Right lobe of liver (tissue), 6 donors: ENCODE results near the gene RGS3. TPM values are rescaled to one million over a fixed set of nuclear protein-coding genes. Genes with fewer than 3 reads are reported as not detected.
A peak's percentile ranks its signal among the peaks of the same experiment; 100 is the strongest.

Experiments
- ATAC-seq, 4 donors: fragments of 200-7000 bp; cut with Tn5 transposase; one replicate each; pipeline ENCODE4 v1.9.1; 2020; ENCODE audit warnings: mild to moderate bottlenecking in 4 of 4, moderate library complexity in 4 of 4
- DNase-seq, 3 donors: peaks; one replicate each; pipeline ENCODE4 v3.0.0-alpha.2; 2020
- H3K27ac ChIP-seq, 3 donors: fragments of 200-600 bp; one replicate each; pipeline ENCODE4 v1.8.0; 2022
- H3K27me3 ChIP-seq, 2 donors: fragments of 200-600 bp; one replicate each; pipeline ENCODE4 v1.8.0; 2022
- H3K36me3 ChIP-seq, 4 donors: fragments of 200-600 bp; sonication (generic) in 1 of 4; one replicate each; pipeline versions ENCODE4 v1.5.1 to v1.8.0; 2017 to 2022; ENCODE audit warnings: control low read depth in 1 of 4
- H3K4me1 ChIP-seq, 4 donors: fragments of 200-600 bp; sonication (generic) in 1 of 4; one replicate each; pipeline versions ENCODE4 v1.5.1 to v1.8.0; 2017 to 2022; ENCODE audit warnings: control low read depth in 1 of 4
- H3K4me3 ChIP-seq, 3 donors: fragments of 200-600 bp; one replicate each; pipeline ENCODE4 v1.8.0; 2022
- H3K9me3 ChIP-seq, 4 donors: fragments of 200-600 bp; sonication (generic) in 1 of 4; one replicate each; pipeline versions ENCODE4 v1.5.1 to v1.8.0; 2017 to 2022; ENCODE audit warnings: control low read depth in 1 of 4
- POLR2A ChIP-seq: fragments of 450-650 bp; IDR thresholded peaks from one replicate; pipeline ENCODE4 v1.6.1; 2017; ENCODE audit warnings: antibody characterized with exemption, mild to moderate bottlenecking
- whole genome bisulfite sequencing: methylation state at CpG from one replicate; pipeline ENCODE4 v1.1.6; 2018; ENCODE audit warnings: low coverage, low lambda C conversion rate; ENCODE audit not compliant: insufficient coverage; ENCODE audit errors: missing lambda C conversion rate; 5-methylcytosine and 5-hydroxymethylcytosine counted together
- intact Hi-C, 2 donors: fragments of 100-400 bp; cut with DNase I; formaldehyde crosslinking; loops; one replicate each; pipeline versions ENCODE4 v1.11.2 to v1.14.1; 2022
- total RNA-seq, 6 experiments: library from RNA; depleted of rRNA in 2 of 6; stranded (reverse); fragments of >200 nt in 2 of 6; fragmentation: NEBNext Ultra II Directional in 3 of 6; extraction: Animal tissue kit (Norgen Biotek cat#: 25700) in 3 of 6; gene quantifications; one replicate each; pipeline versions ENCODE4 v1.1.0 to v1.2.4, GENCODE V29; 2016 to 2023
- TF ChIP-seq, protein P1 (sequence below), 4 donors: fragments of 200-600 bp in 3 of 4; fragments of 450-650 bp in 1 of 4; IDR thresholded peaks; one replicate each; pipeline versions ENCODE4 v1.5.1 to v1.8.0; 2016 to 2022; ENCODE audit warnings: antibody characterized with exemption in 4 of 4, mild to moderate bottlenecking in 2 of 4
- donor health status: DM: no; HTN: yes; CAD: no.
- donor health status: DM: no; HTN: no; CAD: no.
- donor health status: DM: no; HTN: no; CAD: no.
- donor health status: DM: no; HTN: yes; CAD: no.
- donor health status: DM: no; HTN: yes; CAD: no.

Gene RGS3
- total RNA-seq, 6 experiments from 2014 or later, result 19.0 to 60.3 (median 31.0) TPM

DNA sequence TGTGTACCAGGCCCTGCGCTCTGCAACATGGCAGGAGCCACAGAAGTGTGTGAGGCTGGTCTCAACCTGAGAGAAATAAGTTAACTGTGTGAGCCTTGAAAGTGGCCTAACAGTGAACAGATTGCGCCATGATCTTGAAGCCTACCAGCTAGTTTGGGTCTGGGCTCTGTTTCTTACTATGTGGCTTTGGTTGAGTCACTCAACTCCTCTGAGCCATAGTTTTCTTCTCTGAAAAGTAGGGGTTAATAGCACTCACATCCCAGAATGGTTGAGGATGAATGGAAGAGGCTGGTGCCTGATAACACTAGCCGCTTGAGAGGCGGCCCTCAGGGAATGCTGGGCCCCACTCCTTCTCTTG is 121.5 kb downstream of the RGS3 start:
- intact Hi-C loops, result loop anchor here (5.0 to 10.0 kb wide), 2 partner anchors 60 to 138 kb away; no protein-coding TSS in a partner anchor
- 100% methylated on average over 1 of the region's 4 CpGs for WGBS

DNA sequence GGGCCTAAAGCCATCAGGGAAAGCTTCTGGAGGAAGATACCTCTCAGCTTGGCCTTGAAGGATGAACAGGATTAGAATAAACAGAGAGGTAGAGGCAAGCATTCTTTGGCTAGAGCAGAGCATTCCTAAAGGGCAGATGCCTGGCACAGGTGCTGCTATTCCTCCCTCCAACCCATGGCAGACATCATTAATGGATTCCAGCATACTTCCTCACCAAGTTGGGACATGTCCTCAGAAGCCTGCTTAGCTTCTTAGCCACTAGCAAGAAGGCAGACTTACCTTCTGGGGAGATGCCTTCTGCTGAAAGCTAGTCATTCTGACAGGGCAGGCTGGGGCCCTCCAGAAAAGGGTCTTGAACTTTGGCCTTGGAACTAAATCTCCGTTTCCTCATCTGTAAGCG is 122.0 kb downstream of the RGS3 start:
- Histone ChIP-seq H3K4me3 (no peak overlapping the region), H3K4me1 (peaks cover 0 to 24% (median 7%) of the 10 kb centered on the region in 4 donors), H3K36me3 (peaks cover 0 to 8% (median 0%) of the 10 kb centered on the region in 4 donors), H3K27ac (no peak overlapping the region), H3K27me3 (no peaks in the 10 kb centered on the region), H3K9me3 (no peaks in the 10 kb centered on the region)
- intact Hi-C loops, result loop anchor here (5.0 to 10.0 kb wide), 2 partner anchors 61 to 138 kb away; no protein-coding TSS in a partner anchor
- TF ChIP-seq POLR2A, result no peak
- TF ChIP-seq, protein P1, sequence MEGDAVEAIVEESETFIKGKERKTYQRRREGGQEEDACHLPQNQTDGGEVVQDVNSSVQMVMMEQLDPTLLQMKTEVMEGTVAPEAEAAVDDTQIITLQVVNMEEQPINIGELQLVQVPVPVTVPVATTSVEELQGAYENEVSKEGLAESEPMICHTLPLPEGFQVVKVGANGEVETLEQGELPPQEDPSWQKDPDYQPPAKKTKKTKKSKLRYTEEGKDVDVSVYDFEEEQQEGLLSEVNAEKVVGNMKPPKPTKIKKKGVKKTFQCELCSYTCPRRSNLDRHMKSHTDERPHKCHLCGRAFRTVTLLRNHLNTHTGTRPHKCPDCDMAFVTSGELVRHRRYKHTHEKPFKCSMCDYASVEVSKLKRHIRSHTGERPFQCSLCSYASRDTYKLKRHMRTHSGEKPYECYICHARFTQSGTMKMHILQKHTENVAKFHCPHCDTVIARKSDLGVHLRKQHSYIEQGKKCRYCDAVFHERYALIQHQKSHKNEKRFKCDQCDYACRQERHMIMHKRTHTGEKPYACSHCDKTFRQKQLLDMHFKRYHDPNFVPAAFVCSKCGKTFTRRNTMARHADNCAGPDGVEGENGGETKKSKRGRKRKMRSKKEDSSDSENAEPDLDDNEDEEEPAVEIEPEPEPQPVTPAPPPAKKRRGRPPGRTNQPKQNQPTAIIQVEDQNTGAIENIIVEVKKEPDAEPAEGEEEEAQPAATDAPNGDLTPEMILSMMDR (IDR thresholded peaks at IDR 0.05), result no peak
- 83% methylated on average over 1 of the region's 2 CpGs for WGBS
- DNase-seq (peak in 1 of 3 donors; percentile 13), ATAC-seq (no peak)

More for the DNA sequence above, 121.5 kb downstream of the RGS3 start:
- Histone ChIP-seq H3K9me3 (no peaks in the 10 kb centered on the region), H3K27me3 (no peaks in the 10 kb centered on the region), H3K36me3 (peaks cover 0 to 8% (median 0%) of the 10 kb centered on the region in 4 donors), H3K4me1 (peaks cover 0 to 29% (median 9%) of the 10 kb centered on the region in 4 donors), H3K27ac (no peak overlapping the region), H3K4me3 (no peak overlapping the region)
- ATAC-seq (no peak), DNase-seq (peak in 1 of 3 donors; percentile 1)
- no peak for TF ChIP-seq POLR2A
- TF ChIP-seq, protein P1 (IDR thresholded peaks at IDR 0.05), result no peak

DNA sequence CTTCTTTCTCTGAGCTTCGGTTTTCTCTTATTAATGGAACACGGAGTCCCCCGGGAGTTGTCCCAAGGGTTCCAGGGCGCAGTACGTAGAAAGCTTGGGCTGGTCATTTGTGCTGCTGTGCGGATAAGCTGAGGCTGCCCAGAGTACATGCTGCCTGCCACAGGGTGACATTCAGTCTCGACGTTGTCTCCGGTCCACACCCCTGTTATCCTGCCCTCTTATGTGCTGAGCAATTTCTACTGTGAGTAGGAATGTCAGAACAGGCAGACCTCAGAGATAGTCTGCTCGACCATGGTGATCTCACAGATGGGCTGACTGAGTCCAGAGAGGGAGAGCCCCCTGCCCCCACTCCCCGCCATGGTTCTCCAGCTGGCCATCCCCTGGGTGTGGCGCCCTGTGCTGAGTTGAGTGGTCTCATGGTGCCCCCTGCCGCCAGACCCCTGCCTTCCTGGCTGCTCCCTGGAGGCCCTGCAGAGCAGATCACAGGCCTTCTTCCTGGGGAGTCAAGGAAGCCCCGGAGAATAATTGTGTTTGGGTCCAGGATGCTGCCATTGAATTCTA is 124.0 kb downstream of the RGS3 start:
- DNase-seq, result peak in 1 of 3 donors; percentile 66
- Histone ChIP-seq H3K36me3 (peaks cover 0 to 8% (median 0%) of the 10 kb centered on the region in 4 donors), H3K27ac (no peak overlapping the region), H3K27me3 (no peaks in the 10 kb centered on the region), H3K4me3 (no peak overlapping the region), H3K9me3 (no peaks in the 10 kb centered on the region), H3K4me1 (peaks cover 0 to 18% (median 0%) of the 10 kb centered on the region in 4 donors)
- TF ChIP-seq POLR2A, result no peak
- TF ChIP-seq, protein P1 (IDR thresholded peaks at IDR 0.05), result peak; percentile 18 to 36 (median 28)
- WGBS, result 62% methylated on average over 4 of the region's 14 CpGs
- intact Hi-C loops, result loop anchor here (2.0 to 10.0 kb wide), 3 partner anchors 63 to 140 kb away; no protein-coding TSS in a partner anchor
- peak; percentile 19 to 33 (median 30) for ATAC-seq

DNA sequence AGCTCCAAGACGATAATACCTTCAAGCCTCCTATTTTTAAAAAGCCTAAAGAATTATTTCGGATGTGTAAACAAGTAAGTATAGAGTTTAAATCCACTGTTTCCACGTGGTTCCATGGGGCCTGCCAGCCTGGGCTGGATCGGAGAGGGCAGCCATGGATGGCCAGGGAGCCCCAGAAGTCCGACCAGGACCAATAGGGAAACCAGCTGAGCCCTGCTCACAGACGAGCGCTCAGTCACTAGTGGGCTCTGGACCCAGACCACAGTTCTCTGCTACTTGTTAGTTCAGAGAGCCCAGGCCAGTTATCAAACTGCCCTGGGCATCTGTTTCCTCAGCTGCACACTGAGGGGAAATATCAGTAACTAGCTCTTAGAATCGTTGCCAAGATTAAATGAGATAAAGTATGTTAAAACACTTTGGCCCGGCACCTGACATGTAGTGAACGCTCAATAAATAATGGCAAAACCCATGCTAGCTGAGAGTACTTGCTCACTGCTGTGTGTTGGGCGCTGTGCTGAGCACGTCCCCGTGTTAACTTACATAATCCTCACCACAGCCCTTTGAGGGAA is 124.8 kb downstream of the RGS3 start:
- TF ChIP-seq POLR2A, result no peak
- TF ChIP-seq, protein P1 (IDR thresholded peaks at IDR 0.05), result no peak
- Histone ChIP-seq H3K27ac (no peak overlapping the region), H3K4me1 (peaks cover 0 to 18% (median under 1%) of the 10 kb centered on the region in 4 donors), H3K27me3 (no peaks in the 10 kb centered on the region), H3K4me3 (no peak overlapping the region), H3K9me3 (no peaks in the 10 kb centered on the region), H3K36me3 (peaks cover 0 to 8% (median 0%) of the 10 kb centered on the region in 4 donors)
- DNase-seq (peak in 1 of 3 donors; percentile 34), ATAC-seq (no peak)
- intact Hi-C loops, result loop anchor here (2.0 to 10.0 kb wide), 3 partner anchors 64 to 141 kb away; no protein-coding TSS in a partner anchor
- WGBS, result 51% methylated on average over 9 of the region's 13 CpGs
